ENCODE results near the gene MAMSTR. TPM values are rescaled to one million over a fixed set of nuclear protein-coding genes. Genes with fewer than 3 reads are reported as not detected.
"Not testable (repeated sequence)": the region's sequence is repeated elsewhere in the genome, so short reads cannot be mapped to it uniquely, and the experiment has no call there.

Gene MAMSTR
- total RNA-seq, 2 experiments from 2014 or later: 0.56 to 1.0 TPM

- DNase-seq: no peak
- H3K27me3 Mint-ChIP-seq: no peaks in the 10 kb centered on the region
- no peak overlapping the region for H3K27ac Mint-ChIP-seq
- peaks cover 10% of the 10 kb centered on the region for H3K4me1 Mint-ChIP-seq (ENCODE audit: low read depth)
- no peak for TF ChIP-seq CTCF (IDR thresholded peaks at IDR 0.05)
- H3K4me3 Mint-ChIP-seq: no peak overlapping the region
- CTCF ChIA-PET: no interaction called here
- no peak for ATAC-seq
- intact Hi-C loops (cut with micrococcal nuclease): no loop called here
- H3K36me3 Mint-ChIP-seq (ENCODE audit: low read depth): no peaks in the 10 kb centered on the region
- H3K9me3 Mint-ChIP-seq: no peaks in the 10 kb centered on the region
- POLR2A ChIA-PET: no interaction called here
These were observed 754 bp downstream of the MAMSTR start for GRCh38 chr19:48718711-48719231.

- peaks cover 11% of the 10 kb centered on the region for H3K4me1 Mint-ChIP-seq (ENCODE audit: low read depth)
- H3K27ac Mint-ChIP-seq; ATAC-seq; H3K36me3 Mint-ChIP-seq (ENCODE audit: low read depth); H3K9me3 Mint-ChIP-seq; H3K27me3 Mint-ChIP-seq; CTCF ChIA-PET; DNase-seq; intact Hi-C loops (cut with micrococcal nuclease); POLR2A ChIA-PET; H3K4me3 Mint-ChIP-seq: not testable (repeated sequence)
These were observed 1.4 kb downstream of the MAMSTR start for GRCh38 chr19:48718106-48718505.

DNA sequence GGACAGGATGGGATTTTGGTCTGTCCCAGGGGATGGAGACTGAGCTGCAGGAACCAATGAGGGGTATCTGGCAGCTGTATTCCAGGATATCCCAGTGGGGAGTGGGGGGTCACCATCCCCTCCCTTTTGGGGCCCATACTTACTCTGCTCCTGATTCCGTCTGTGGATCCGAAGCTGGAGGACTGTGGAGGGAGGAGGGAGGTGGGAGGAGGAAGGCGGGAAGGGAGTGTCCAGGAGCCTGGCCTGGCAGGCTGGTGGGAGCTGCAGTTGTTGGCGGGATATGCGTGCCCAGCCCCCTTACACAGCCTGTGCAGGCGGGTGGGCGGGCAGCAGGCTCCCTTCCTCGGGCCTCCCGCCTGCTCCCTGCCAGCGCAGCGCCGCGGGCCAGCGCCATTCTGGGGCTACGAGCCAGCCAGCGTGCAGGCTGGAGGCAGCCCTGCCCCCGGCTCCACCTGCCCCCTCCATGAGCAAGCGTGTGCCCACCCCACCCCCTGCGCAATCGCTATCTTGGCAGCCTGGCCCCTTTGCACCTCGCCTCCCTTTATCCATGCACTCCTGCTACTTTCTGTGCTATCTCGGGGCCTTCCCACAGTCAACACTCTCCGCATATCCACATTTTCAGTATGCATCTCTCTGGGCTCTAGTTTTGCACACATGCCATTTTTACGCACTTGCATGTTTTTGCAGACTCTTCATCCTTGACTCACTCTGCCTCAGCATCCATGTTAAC lies 2.8 kb downstream of the MAMSTR start:
- no peaks in the 10 kb centered on the region for H3K27me3 Mint-ChIP-seq
- TF ChIP-seq CTCF (IDR thresholded peaks at IDR 0.05): no peak
- H3K4me1 Mint-ChIP-seq (ENCODE audit: low read depth): peaks cover 10% of the 10 kb centered on the region
- no peak overlapping the region for H3K4me3 Mint-ChIP-seq
- no peak overlapping the region for H3K27ac Mint-ChIP-seq
- DNase-seq (no peak), ATAC-seq (no peak)
- CTCF ChIA-PET: interaction anchor here (1.1 kb wide), 1 partner anchor 41 kb away, joined by 3 read pairs; no protein-coding TSS in a partner anchor
- POLR2A ChIA-PET: interaction anchor here (1.4 kb wide), 1 partner anchor 8 kb away, joined by 3 read pairs; no protein-coding TSS in a partner anchor
- no peaks in the 10 kb centered on the region for H3K9me3 Mint-ChIP-seq
- intact Hi-C loops (cut with micrococcal nuclease): no loop called here
- H3K36me3 Mint-ChIP-seq (ENCODE audit: low read depth): no peaks in the 10 kb centered on the region

- H3K27me3 Mint-ChIP-seq: no peaks in the 10 kb centered on the region
- no peak for DNase-seq
- peaks cover 10% of the 10 kb centered on the region for H3K4me1 Mint-ChIP-seq (ENCODE audit: low read depth)
- no peak overlapping the region for H3K27ac Mint-ChIP-seq
- intact Hi-C loops (cut with micrococcal nuclease): no loop called here
- no peak for TF ChIP-seq CTCF (IDR thresholded peaks at IDR 0.05)
- no peak for ATAC-seq
- ChIA-PET POLR2A (interaction anchor here (1.4 kb wide), 1 partner anchor 9 kb away, joined by 3 read pairs; no protein-coding TSS in a partner anchor), CTCF (interaction anchor here (0.6 to 1.1 kb wide), 2 partner anchors 40 to 159 kb away, joined by 3 read pairs; no protein-coding TSS in a partner anchor)
- peak overlapping the region; percentile 35 for H3K4me3 Mint-ChIP-seq
- H3K9me3 Mint-ChIP-seq: peaks cover 4% of the 10 kb centered on the region
- H3K36me3 Mint-ChIP-seq (ENCODE audit: low read depth): no peaks in the 10 kb centered on the region
These were observed 3.8 kb downstream of the MAMSTR start for GRCh38 chr19:48715681-48716171.

DNA sequence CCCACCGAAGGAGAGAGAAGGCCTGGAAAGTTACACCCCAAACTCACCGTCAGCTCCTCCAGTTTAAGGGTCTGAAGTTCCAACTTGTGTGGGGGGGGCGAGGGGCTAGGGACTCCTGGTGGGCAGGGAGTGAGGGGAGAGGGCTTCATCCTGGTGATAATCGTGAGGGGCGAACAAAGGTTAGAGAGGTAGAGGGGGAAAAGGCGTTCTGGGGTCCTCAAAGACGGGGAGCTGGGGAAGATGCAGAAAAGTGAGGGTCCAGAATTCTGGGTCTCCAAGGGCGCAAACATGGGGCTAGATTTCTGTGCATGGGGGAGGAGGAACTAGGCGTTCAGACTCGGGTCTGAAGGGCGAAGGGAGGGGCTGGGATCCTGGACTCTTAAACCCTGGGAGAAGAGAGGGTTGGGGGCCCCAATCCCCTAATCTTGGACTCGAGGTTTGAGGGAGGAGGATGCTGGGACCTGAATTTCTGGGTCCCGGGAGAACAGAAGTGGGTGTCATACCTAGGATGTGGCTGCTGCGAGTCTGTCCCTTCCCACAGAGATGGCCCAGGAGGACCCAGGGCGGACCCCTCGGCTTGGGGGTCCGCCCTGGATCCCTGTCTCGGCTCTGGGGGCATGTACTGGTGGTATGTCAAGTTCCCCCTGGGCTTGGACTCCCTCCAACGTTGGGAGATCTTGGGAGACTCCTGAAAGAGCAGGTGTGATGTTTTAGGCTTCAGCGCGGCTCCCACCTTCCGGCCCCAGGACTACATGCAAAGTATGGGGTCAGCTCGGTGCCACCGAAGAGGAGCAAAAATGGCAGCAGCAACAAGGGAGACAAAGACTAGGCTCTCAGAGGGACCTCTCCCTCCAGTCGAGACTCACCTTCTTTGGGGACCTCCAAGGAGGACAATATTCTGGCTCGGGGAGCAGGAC lies 4.5 kb downstream of the MAMSTR start:
- Mint-ChIP-seq H3K9me3 (peaks cover 4% of the 10 kb centered on the region), H3K4me1 (ENCODE audit: low read depth) (peaks cover 8% of the 10 kb centered on the region), H3K36me3 (ENCODE audit: low read depth) (no peaks in the 10 kb centered on the region), H3K4me3 (peak overlapping the region; percentile 84), H3K27me3 (no peaks in the 10 kb centered on the region), H3K27ac (peak overlapping the region; percentile 87)
- DNase-seq: no peak
- POLR2A ChIA-PET: interaction anchor here (0.7 kb wide), 1 partner anchor 834 kb away, joined by 3 read pairs; no protein-coding TSS in a partner anchor
- CTCF ChIA-PET: interaction anchor here (1.0 kb wide), 2 partner anchors 10 to 24 kb away, joined by 3 read pairs; no protein-coding TSS in a partner anchor
- no peak for ATAC-seq
- intact Hi-C loops (cut with micrococcal nuclease): no loop called here
- no peak for TF ChIP-seq CTCF (IDR thresholded peaks at IDR 0.05)
